Measurements from ENCODE around the gene PIPOX. TPM values are rescaled to one million over a fixed set of nuclear protein-coding genes. Genes with fewer than 3 reads are reported as not detected.

The PIPOX gene
- total and polyA plus RNA-seq, 2 of the 8 experiments (the other 6 are each of a cell fraction or from before 2014, with no cell fraction given): 57.2 to 99.6 TPM

DNA sequence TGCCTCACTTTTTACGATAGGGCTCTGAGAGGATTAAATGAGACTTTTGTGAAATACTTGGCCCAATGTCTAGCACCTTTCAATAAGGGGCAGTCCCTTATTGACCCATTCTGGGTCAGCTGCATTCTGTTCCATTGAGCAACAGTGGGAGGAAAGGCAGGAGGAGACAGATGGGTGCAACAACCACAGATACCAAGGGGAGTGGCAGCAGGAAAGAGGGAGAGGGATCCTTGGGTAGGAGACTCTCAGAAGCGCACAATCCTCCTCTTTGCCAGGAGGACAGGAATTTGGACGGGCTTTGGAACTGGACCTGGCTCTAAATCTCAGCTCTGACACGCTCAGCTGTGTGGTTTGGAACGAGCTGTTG lies 3.5 kb downstream of the PIPOX start (continued):
- TF ChIP-seq, protein P1, sequence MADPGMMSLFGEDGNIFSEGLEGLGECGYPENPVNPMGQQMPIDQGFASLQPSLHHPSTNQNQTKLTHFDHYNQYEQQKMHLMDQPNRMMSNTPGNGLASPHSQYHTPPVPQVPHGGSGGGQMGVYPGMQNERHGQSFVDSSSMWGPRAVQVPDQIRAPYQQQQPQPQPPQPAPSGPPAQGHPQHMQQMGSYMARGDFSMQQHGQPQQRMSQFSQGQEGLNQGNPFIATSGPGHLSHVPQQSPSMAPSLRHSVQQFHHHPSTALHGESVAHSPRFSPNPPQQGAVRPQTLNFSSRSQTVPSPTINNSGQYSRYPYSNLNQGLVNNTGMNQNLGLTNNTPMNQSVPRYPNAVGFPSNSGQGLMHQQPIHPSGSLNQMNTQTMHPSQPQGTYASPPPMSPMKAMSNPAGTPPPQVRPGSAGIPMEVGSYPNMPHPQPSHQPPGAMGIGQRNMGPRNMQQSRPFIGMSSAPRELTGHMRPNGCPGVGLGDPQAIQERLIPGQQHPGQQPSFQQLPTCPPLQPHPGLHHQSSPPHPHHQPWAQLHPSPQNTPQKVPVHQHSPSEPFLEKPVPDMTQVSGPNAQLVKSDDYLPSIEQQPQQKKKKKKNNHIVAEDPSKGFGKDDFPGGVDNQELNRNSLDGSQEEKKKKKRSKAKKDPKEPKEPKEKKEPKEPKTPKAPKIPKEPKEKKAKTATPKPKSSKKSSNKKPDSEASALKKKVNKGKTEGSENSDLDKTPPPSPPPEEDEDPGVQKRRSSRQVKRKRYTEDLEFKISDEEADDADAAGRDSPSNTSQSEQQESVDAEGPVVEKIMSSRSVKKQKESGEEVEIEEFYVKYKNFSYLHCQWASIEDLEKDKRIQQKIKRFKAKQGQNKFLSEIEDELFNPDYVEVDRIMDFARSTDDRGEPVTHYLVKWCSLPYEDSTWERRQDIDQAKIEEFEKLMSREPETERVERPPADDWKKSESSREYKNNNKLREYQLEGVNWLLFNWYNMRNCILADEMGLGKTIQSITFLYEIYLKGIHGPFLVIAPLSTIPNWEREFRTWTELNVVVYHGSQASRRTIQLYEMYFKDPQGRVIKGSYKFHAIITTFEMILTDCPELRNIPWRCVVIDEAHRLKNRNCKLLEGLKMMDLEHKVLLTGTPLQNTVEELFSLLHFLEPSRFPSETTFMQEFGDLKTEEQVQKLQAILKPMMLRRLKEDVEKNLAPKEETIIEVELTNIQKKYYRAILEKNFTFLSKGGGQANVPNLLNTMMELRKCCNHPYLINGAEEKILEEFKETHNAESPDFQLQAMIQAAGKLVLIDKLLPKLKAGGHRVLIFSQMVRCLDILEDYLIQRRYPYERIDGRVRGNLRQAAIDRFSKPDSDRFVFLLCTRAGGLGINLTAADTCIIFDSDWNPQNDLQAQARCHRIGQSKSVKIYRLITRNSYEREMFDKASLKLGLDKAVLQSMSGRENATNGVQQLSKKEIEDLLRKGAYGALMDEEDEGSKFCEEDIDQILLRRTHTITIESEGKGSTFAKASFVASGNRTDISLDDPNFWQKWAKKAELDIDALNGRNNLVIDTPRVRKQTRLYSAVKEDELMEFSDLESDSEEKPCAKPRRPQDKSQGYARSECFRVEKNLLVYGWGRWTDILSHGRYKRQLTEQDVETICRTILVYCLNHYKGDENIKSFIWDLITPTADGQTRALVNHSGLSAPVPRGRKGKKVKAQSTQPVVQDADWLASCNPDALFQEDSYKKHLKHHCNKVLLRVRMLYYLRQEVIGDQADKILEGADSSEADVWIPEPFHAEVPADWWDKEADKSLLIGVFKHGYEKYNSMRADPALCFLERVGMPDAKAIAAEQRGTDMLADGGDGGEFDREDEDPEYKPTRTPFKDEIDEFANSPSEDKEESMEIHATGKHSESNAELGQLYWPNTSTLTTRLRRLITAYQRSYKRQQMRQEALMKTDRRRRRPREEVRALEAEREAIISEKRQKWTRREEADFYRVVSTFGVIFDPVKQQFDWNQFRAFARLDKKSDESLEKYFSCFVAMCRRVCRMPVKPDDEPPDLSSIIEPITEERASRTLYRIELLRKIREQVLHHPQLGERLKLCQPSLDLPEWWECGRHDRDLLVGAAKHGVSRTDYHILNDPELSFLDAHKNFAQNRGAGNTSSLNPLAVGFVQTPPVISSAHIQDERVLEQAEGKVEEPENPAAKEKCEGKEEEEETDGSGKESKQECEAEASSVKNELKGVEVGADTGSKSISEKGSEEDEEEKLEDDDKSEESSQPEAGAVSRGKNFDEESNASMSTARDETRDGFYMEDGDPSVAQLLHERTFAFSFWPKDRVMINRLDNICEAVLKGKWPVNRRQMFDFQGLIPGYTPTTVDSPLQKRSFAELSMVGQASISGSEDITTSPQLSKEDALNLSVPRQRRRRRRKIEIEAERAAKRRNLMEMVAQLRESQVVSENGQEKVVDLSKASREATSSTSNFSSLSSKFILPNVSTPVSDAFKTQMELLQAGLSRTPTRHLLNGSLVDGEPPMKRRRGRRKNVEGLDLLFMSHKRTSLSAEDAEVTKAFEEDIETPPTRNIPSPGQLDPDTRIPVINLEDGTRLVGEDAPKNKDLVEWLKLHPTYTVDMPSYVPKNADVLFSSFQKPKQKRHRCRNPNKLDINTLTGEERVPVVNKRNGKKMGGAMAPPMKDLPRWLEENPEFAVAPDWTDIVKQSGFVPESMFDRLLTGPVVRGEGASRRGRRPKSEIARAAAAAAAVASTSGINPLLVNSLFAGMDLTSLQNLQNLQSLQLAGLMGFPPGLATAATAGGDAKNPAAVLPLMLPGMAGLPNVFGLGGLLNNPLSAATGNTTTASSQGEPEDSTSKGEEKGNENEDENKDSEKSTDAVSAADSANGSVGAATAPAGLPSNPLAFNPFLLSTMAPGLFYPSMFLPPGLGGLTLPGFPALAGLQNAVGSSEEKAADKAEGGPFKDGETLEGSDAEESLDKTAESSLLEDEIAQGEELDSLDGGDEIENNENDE (IDR thresholded peaks at IDR 0.05; ENCODE audit: insufficient replicate concordance, low read length): no peak
